Ishikawa (cell line): ENCODE measurements around the gene RPL38.

Source experiments
- CEBPB ChIP-seq: IDR thresholded peaks from 2 replicates; pipeline ENCODE4 v1.6.1; 2012
- EP300 ChIP-seq: IDR thresholded peaks from 2 replicates; pipeline ENCODE4 v1.6.1; 2012; ENCODE audit warnings: borderline replicate concordance
- RAD21 ChIP-seq: IDR thresholded peaks from 2 replicates; pipeline ENCODE4 v1.6.1; 2012; ENCODE audit warnings: low read depth
- TCF12 ChIP-seq: IDR thresholded peaks from 2 replicates; pipeline ENCODE4 v1.6.1; 2012; ENCODE audit warnings: low read depth
- YY1 ChIP-seq: IDR thresholded peaks from 2 replicates; pipeline ENCODE4 v1.6.1; 2012; ENCODE audit warnings: low read depth
- TF ChIP-seq, protein P1 (sequence below): IDR thresholded peaks from 2 replicates; pipeline ENCODE4 v1.6.1; 2012; ENCODE audit warnings: low read depth, mild to moderate bottlenecking

DNA sequence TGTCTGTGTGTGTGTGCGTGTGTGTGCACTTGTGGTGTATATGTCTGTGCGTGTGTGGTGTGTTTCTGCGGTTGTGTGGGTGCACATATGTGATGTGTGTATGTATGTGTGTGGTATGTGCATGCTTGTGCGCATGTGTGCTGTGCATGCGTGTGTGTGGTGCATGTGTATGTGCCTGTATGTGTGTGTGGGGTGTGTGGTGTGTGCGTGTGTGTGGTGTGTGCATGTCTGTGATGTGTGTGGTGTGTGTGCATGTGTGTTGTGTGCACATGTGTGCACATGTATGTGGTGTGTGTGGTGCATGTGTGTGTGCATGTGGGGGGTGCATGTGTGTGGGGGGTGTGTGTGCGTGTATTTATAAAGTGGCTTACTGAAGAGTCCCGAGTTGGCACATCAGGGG lies 47.6 kb downstream of the RPL38 start:
- TF ChIP-seq, protein P1, sequence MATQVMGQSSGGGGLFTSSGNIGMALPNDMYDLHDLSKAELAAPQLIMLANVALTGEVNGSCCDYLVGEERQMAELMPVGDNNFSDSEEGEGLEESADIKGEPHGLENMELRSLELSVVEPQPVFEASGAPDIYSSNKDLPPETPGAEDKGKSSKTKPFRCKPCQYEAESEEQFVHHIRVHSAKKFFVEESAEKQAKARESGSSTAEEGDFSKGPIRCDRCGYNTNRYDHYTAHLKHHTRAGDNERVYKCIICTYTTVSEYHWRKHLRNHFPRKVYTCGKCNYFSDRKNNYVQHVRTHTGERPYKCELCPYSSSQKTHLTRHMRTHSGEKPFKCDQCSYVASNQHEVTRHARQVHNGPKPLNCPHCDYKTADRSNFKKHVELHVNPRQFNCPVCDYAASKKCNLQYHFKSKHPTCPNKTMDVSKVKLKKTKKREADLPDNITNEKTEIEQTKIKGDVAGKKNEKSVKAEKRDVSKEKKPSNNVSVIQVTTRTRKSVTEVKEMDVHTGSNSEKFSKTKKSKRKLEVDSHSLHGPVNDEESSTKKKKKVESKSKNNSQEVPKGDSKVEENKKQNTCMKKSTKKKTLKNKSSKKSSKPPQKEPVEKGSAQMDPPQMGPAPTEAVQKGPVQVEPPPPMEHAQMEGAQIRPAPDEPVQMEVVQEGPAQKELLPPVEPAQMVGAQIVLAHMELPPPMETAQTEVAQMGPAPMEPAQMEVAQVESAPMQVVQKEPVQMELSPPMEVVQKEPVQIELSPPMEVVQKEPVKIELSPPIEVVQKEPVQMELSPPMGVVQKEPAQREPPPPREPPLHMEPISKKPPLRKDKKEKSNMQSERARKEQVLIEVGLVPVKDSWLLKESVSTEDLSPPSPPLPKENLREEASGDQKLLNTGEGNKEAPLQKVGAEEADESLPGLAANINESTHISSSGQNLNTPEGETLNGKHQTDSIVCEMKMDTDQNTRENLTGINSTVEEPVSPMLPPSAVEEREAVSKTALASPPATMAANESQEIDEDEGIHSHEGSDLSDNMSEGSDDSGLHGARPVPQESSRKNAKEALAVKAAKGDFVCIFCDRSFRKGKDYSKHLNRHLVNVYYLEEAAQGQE: no peak
- TF ChIP-seq EP300: no peak
- no peak for TF ChIP-seq CEBPB
- no peak for TF ChIP-seq RAD21
- TF ChIP-seq TCF12: no peak
- no peak for TF ChIP-seq YY1
